Measurements from ENCODE around the gene CA9.

The CA9 gene

DNA sequence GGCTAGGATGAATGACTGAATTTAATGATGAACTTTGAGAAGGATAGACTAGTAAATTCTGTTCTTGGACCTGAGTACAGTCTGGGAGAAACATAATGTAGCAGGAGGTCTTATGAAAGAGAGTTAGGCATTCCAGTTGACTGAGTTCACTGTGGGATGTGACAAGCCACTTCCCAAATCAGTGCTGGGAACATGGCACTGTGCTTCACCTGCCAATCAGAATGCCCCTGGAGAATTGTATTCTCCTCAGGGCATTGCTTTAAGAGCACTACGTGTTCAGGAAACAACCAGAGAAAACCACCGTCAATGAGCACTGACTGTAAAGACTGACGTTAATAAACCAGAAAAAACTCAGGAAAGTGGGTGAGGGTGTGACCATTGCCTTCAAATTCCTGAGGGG is 14.4 kb upstream of the CA9 start:
- H3K4me3 ChIP-seq (ENCODE audit: low read length): no peak overlapping the region
- no peak overlapping the region for H3K18ac ChIP-seq (ENCODE audit: low read length)
- no peak overlapping the region for H3K4me2 ChIP-seq (ENCODE audit: low read length)
- no peak overlapping the region for H2BK120ac ChIP-seq (ENCODE audit: low read depth, low read length)
- H2BK15ac ChIP-seq (replicated peaks; ENCODE audit: low read depth): no peak overlapping the region
- H3K36me3 ChIP-seq (ENCODE audit: control insufficient read depth, insufficient read depth, low read length): peaks cover 6% of the 10 kb centered on the region
- WGBS (ENCODE audit: extremely low coverage, insufficient coverage, low lambda C conversion rate): no CpG with 5 or more reads among the region's 3 CpGs
- no peak overlapping the region for H3K9ac ChIP-seq (ENCODE audit: low read length)
- H4K8ac ChIP-seq (ENCODE audit: low read depth, low read length): no peak overlapping the region
- H3K79me2 ChIP-seq (ENCODE audit: control insufficient read depth, insufficient read depth, low read length): no peaks in the 10 kb centered on the region
- peaks cover 10% of the 10 kb centered on the region for H3K79me1 ChIP-seq (ENCODE audit: low read length)
- no peak overlapping the region for H4K5ac ChIP-seq (ENCODE audit: low read length)
- peaks cover 4% of the 10 kb centered on the region for H3K4me1 ChIP-seq (ENCODE audit: control insufficient read depth, low read depth, low read length)
- H3K4ac ChIP-seq (ENCODE audit: low read depth, low read length): no peak overlapping the region
- H2AK5ac ChIP-seq (ENCODE audit: low read length): no peak overlapping the region
- no peak overlapping the region for H3K23ac ChIP-seq (ENCODE audit: low read length)
- H3K27me3 ChIP-seq (ENCODE audit: insufficient read depth, low read length, poor library complexity): no peaks in the 10 kb centered on the region
- no peak overlapping the region for H2BK5ac ChIP-seq (ENCODE audit: low read length)
- no peak for DNase-seq
- no peak overlapping the region for H3K27ac ChIP-seq (ENCODE audit: low read depth, low read length)
- H3K56ac ChIP-seq (ENCODE audit: low read length): no peak overlapping the region

DNA sequence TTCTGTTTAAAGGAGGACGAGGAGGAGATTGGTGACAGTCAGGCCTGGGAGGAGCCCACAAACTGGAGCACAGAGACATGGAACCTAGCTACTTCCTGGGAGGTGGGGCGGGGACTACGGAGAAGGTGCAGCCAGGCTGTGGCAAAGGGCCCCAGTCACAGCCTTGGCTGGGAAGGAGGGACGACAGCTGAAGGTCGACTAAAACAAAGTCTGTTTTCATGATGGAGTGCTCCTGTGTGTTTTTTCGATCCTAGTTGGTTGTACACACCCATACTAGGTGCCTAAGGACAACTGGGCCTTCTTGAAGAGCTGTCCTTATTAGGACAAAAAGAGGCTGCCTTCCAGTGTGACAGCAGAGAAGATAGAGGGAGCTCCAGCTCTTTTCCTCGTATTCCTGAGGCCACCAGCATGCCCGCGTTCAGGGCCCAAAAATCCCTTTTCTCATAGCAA is 12.7 kb upstream of the CA9 start:
- no peak overlapping the region for H3K9ac ChIP-seq (ENCODE audit: low read length)
- no peak overlapping the region for H3K27ac ChIP-seq (ENCODE audit: low read depth, low read length)
- H3K18ac ChIP-seq (ENCODE audit: low read length): no peak overlapping the region
- no peaks in the 10 kb centered on the region for H3K27me3 ChIP-seq (ENCODE audit: insufficient read depth, low read length, poor library complexity)
- no peak overlapping the region for H4K5ac ChIP-seq (ENCODE audit: low read length)
- peaks cover 12% of the 10 kb centered on the region for H3K79me1 ChIP-seq (ENCODE audit: low read length)
- DNase-seq: peak; percentile 73
- no peaks in the 10 kb centered on the region for H3K79me2 ChIP-seq (ENCODE audit: control insufficient read depth, insufficient read depth, low read length)
- H2BK5ac ChIP-seq (ENCODE audit: low read length): no peak overlapping the region
- no peak overlapping the region for H2AK5ac ChIP-seq (ENCODE audit: low read length)
- H3K4me2 ChIP-seq (ENCODE audit: low read length): no peak overlapping the region
- no CpG with 5 or more reads among the region's 9 CpGs for WGBS (ENCODE audit: extremely low coverage, insufficient coverage, low lambda C conversion rate)
- peaks cover 6% of the 10 kb centered on the region for H3K36me3 ChIP-seq (ENCODE audit: control insufficient read depth, insufficient read depth, low read length)
- H3K4me3 ChIP-seq (ENCODE audit: low read length): no peak overlapping the region
- no peak overlapping the region for H2BK120ac ChIP-seq (ENCODE audit: low read depth, low read length)
- no peak overlapping the region for H3K23ac ChIP-seq (ENCODE audit: low read length)
- H3K56ac ChIP-seq (ENCODE audit: low read length): no peak overlapping the region
- no peak overlapping the region for H4K8ac ChIP-seq (ENCODE audit: low read depth, low read length)
- no peak overlapping the region for H3K4ac ChIP-seq (ENCODE audit: low read depth, low read length)
- H2BK15ac ChIP-seq (replicated peaks; ENCODE audit: low read depth): no peak overlapping the region
- H3K4me1 ChIP-seq (ENCODE audit: control insufficient read depth, low read depth, low read length): peaks cover 5% of the 10 kb centered on the region

DNA sequence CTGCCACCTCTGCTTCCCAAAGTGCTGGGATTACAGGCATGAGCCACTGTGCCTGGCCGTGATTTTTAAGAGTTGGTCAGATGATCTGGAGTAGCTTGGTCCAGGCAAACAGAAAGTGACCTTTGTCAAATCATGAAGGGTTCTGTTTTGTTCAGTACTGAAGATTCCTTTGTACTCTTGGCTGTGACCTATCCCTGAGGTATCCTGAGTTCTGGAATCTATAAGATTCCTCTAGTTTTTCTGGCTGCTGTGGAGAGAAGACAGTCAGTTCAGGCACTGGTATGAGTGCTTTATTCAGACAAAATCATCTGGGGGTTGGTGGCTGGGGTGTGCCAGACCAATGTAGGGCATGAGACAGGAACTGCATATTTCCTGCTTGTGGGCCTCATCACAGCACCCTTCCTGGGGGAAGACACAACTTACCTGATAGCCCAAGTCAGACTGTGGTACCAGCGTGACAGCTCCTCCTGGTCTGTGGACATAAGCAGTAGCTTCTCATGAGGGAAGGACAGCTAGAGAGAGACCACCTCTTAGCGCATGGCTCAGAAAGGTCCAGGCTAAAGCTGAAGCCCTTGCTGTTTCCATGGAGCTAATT is 11.9 kb upstream of the CA9 start:
- H3K9ac ChIP-seq (ENCODE audit: low read length): no peak overlapping the region
- H3K4me3 ChIP-seq (ENCODE audit: low read length): no peak overlapping the region
- DNase-seq: no peak
- peaks cover 5% of the 10 kb centered on the region for H3K4me1 ChIP-seq (ENCODE audit: control insufficient read depth, low read depth, low read length)
- H4K5ac ChIP-seq (ENCODE audit: low read length): no peak overlapping the region
- H3K79me1 ChIP-seq (ENCODE audit: low read length): peaks cover 12% of the 10 kb centered on the region
- no peaks in the 10 kb centered on the region for H3K27me3 ChIP-seq (ENCODE audit: insufficient read depth, low read length, poor library complexity)
- no peak overlapping the region for H2BK5ac ChIP-seq (ENCODE audit: low read length)
- no peaks in the 10 kb centered on the region for H3K79me2 ChIP-seq (ENCODE audit: control insufficient read depth, insufficient read depth, low read length)
- no peak overlapping the region for H3K4me2 ChIP-seq (ENCODE audit: low read length)
- H4K8ac ChIP-seq (ENCODE audit: low read depth, low read length): no peak overlapping the region
- H2BK120ac ChIP-seq (ENCODE audit: low read depth, low read length): no peak overlapping the region
- no peak overlapping the region for H2AK5ac ChIP-seq (ENCODE audit: low read length)
- no peak overlapping the region for H2BK15ac ChIP-seq (replicated peaks; ENCODE audit: low read depth)
- no CpG with 5 or more reads among the region's 3 CpGs for WGBS (ENCODE audit: extremely low coverage, insufficient coverage, low lambda C conversion rate)
- no peak overlapping the region for H3K56ac ChIP-seq (ENCODE audit: low read length)
- H3K36me3 ChIP-seq (ENCODE audit: control insufficient read depth, insufficient read depth, low read length): peaks cover 6% of the 10 kb centered on the region
- no peak overlapping the region for H3K18ac ChIP-seq (ENCODE audit: low read length)
- H3K27ac ChIP-seq (ENCODE audit: low read depth, low read length): no peak overlapping the region
- H3K23ac ChIP-seq (ENCODE audit: low read length): no peak overlapping the region
- H3K4ac ChIP-seq (ENCODE audit: low read depth, low read length): no peak overlapping the region

DNA sequence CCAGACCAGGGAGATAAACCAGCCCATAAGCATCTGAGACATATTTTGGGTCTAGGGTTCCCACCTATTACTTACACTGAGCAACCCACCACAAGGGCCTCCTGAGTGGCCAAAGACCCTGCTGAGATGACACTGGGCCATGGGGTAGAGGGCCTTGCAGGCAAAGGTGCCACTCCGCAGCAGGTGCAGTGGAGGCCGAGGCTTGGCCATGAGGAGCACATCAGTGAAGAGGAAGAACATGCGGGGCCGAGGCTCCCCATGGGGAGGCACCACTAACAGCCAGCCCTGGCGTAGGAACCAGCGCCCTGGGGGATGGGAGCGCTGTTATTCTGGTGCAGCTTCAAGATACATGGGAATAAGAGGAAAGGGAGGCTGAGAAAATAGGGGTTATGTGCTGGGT is 11.3 kb upstream of the CA9 start:
- Histone ChIP-seq H3K27ac (ENCODE audit: low read depth, low read length) (no peak overlapping the region), H2BK120ac (ENCODE audit: low read depth, low read length) (no peak overlapping the region), H3K4me3 (ENCODE audit: low read length) (no peak overlapping the region), H2BK5ac (ENCODE audit: low read length) (no peak overlapping the region), H3K27me3 (ENCODE audit: insufficient read depth, low read length, poor library complexity) (no peaks in the 10 kb centered on the region), H3K23ac (ENCODE audit: low read length) (no peak overlapping the region), H4K8ac (ENCODE audit: low read depth, low read length) (no peak overlapping the region), H3K4me2 (ENCODE audit: low read length) (no peak overlapping the region), H2AK5ac (ENCODE audit: low read length) (no peak overlapping the region), H3K9ac (ENCODE audit: low read length) (no peak overlapping the region), H2BK15ac (replicated peaks; ENCODE audit: low read depth) (no peak overlapping the region), H3K79me1 (ENCODE audit: low read length) (peaks cover 12% of the 10 kb centered on the region), H3K18ac (ENCODE audit: low read length) (no peak overlapping the region), H3K4ac (ENCODE audit: low read depth, low read length) (no peak overlapping the region), H3K36me3 (ENCODE audit: control insufficient read depth, insufficient read depth, low read length) (peaks cover 6% of the 10 kb centered on the region), H4K5ac (ENCODE audit: low read length) (no peak overlapping the region), H3K79me2 (ENCODE audit: control insufficient read depth, insufficient read depth, low read length) (no peaks in the 10 kb centered on the region), H3K4me1 (ENCODE audit: control insufficient read depth, low read depth, low read length) (peaks cover 5% of the 10 kb centered on the region), H3K56ac (ENCODE audit: low read length) (no peak overlapping the region)
- DNase-seq: no peak
- WGBS (ENCODE audit: extremely low coverage, insufficient coverage, low lambda C conversion rate): no CpG with 5 or more reads among the region's 7 CpGs

DNA sequence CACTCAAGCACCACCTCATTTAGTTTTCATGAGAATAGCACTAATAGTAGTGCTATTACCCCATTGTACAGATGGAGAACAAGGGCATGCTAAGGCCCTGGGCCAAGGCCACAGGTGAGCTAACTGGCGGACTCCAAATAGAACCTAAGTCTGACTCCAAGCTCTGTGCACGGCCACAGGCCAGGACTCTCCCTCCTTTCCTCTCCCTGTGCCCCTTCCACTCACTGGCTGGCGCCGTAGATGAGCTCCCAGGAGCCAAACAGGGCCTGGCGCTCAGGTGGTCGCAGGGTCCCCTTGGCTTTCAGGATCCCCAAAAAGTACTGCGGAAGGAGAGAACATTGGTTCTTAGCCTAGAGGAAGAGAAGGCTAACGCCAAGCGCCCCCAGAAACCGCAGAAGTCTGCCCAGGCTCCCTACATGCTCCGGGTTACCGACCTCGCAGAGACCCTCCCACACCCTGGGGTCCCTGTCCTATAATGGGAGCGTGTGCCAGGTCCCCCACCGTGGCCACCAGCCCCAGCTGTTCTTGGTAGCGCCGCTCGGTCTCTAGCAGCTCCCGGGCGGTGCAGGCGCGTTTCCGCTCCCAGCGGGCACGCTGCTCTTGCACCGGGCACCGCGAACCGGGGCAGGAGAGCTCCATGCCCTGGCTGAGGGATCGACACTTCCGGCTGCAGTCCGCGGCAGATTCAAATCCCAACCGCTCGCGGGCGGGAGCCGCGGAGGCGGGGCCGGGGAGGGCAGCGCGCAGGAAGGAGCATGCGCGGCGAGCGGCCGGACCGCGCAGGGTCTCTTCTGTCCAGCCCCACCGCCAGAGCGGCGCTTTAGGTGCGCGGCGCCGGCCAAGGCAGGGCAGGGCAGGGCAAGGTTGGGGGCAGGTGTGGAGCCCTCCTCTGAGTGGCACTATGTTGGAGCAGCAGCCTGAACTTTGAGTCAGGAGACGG is 8.9 kb upstream of the CA9 start, which contains the start of gene ARHGEF39:
Gene ARHGEF39 (minus strand): TSS at position 665 of the 940 bp plus-strand sequence. CDS start 26 bp downstream, at position 639.
- Histone ChIP-seq H2AK5ac (ENCODE audit: low read length) (peak within 1 kb of the TSS; percentile 97), H2BK120ac (ENCODE audit: low read depth, low read length) (no peak within 1 kb of the TSS), H3K9ac (ENCODE audit: low read length) (peak within 1 kb of the TSS; percentile 71), H3K56ac (ENCODE audit: low read length) (peak within 1 kb of the TSS; percentile 84), H3K79me1 (ENCODE audit: low read length) (peaks cover 12% of the 10 kb centered on the region), H3K79me2 (ENCODE audit: control insufficient read depth, insufficient read depth, low read length) (no peaks in the 10 kb centered on the region), H4K8ac (ENCODE audit: low read depth, low read length) (no peak within 1 kb of the TSS), H3K18ac (ENCODE audit: low read length) (peak within 1 kb of the TSS; percentile 75), H3K36me3 (ENCODE audit: control insufficient read depth, insufficient read depth, low read length) (peaks cover 6% of the 10 kb centered on the region), H3K23ac (ENCODE audit: low read length) (peak within 1 kb of the TSS; percentile 70), H3K27me3 (ENCODE audit: insufficient read depth, low read length, poor library complexity) (no peaks in the 10 kb centered on the region), H3K4me1 (ENCODE audit: control insufficient read depth, low read depth, low read length) (peaks cover 5% of the 10 kb centered on the region), H2BK15ac (replicated peaks; ENCODE audit: low read depth) (no peak within 1 kb of the TSS), H3K27ac (ENCODE audit: low read depth, low read length) (no peak within 1 kb of the TSS), H2BK5ac (ENCODE audit: low read length) (peak within 1 kb of the TSS; percentile 24), H3K4me2 (ENCODE audit: low read length) (peak within 1 kb of the TSS; percentile 55), H3K4ac (ENCODE audit: low read depth, low read length) (peak within 1 kb of the TSS; percentile 97), H4K5ac (ENCODE audit: low read length) (no peak within 1 kb of the TSS), H3K4me3 (ENCODE audit: low read length) (peak within 1 kb of the TSS; percentile 51)
- peak; percentile 93 for DNase-seq
- no CpG with 5 or more reads among the region's 58 CpGs for WGBS (ENCODE audit: extremely low coverage, insufficient coverage, low lambda C conversion rate)

Data from mesendoderm (in vitro differentiated cells).